Measurements from ENCODE around the gene PYY. TPM values are rescaled to one million over a fixed set of nuclear protein-coding genes. Genes with fewer than 3 reads are reported as not detected.
"Not testable (repeated sequence)": the region's sequence is repeated elsewhere in the genome, so short reads cannot be mapped to it uniquely, and the experiment has no call there.

Gene PYY
- polyA plus RNA-seq, 1 donor from 2014 or later, result not detected

DNA sequence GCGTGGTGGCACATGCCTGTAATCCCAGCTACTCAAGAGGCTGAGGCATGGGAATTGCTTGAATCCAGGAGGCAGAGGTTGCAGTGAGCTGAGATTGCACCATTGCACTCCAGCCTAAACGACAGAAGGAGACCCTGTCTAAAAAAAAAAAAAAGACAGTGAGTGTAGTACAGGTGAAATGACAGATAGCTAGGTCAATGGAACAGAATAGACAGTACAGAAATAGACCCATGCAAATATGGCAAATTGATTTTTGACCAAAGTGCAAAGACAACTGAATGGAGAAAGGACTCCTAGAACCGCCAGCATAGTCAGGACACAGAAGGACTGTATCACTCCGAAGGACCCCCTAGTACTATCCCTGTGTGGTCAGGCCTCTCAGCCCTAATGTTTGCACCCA lies 16.6 kb upstream of the PYY start:
- H3K9me3 Mint-ChIP-seq, result peaks cover 0 to 2% (median 0%) of the 10 kb centered on the region in 3 donors
- no peaks in the 10 kb centered on the region for H3K27me3 Mint-ChIP-seq
- no peak overlapping the region for H3K4me3 Mint-ChIP-seq
- no peaks in the 10 kb centered on the region for H3K36me3 Mint-ChIP-seq
- no peak overlapping the region for H3K27ac Mint-ChIP-seq
- no peaks in the 10 kb centered on the region for H3K4me1 Mint-ChIP-seq

DNA sequence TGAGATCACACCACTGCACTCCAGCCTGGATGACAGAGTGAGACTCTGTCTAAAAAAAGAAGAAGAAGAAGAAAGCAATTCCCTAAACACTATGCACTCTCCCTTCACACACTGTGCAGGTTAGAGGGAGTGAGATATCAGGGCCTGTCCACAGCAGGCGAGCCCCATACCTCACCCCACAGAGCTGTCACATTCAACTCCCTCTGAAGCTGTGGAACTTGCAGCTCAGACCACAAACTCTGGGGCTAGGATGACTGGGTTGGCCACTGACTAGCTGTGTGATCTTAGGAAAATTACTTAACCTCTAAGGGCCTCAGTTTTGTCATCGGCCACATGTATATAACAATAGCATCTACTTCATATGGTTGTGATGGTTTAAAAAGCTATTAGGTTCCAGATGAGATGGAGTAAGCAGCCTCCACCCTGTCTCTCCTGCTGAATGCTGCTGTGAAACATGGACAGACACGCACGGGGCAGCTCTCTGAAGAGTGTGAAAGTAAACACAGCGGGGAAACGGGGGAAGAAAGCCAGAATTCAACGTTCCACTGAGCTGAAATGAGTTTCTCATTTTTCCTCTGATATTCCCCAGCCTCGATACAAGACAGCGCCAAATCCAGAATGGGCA lies 13.6 kb upstream of the PYY start:
- Mint-ChIP-seq H3K4me1 (no peaks in the 10 kb centered on the region), H3K36me3 (no peaks in the 10 kb centered on the region), H3K9me3 (peaks cover 0 to 2% (median 0%) of the 10 kb centered on the region in 3 donors), H3K4me3 (no peak overlapping the region), H3K27ac (no peak overlapping the region), H3K27me3 (peaks cover 10% of the 10 kb centered on the region)

DNA sequence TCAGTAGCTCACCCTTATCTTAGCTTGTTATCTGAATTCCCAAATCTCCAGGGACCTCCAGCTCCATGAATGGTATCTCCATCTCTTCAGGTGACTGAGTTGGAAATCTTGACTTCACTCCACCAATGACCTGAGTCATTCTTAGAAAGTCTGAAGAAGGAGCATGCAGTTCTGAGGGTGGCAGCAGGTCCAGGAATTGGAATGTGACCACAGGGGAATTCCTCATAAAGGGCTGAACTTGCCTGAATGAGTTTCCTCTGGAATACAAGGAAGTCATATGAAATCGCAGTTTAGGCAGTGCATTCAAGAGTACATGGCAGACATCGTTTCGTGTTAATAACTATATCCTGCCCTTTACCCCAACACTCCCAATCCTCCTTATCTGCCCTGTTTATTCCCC lies 12.5 kb upstream of the PYY start:
- Mint-ChIP-seq H3K27me3 (peaks cover 16% of the 10 kb centered on the region), H3K27ac (no peak overlapping the region), H3K4me1 (no peaks in the 10 kb centered on the region), H3K36me3 (no peaks in the 10 kb centered on the region), H3K4me3 (no peak overlapping the region), H3K9me3 (no peaks in the 10 kb centered on the region)

DNA sequence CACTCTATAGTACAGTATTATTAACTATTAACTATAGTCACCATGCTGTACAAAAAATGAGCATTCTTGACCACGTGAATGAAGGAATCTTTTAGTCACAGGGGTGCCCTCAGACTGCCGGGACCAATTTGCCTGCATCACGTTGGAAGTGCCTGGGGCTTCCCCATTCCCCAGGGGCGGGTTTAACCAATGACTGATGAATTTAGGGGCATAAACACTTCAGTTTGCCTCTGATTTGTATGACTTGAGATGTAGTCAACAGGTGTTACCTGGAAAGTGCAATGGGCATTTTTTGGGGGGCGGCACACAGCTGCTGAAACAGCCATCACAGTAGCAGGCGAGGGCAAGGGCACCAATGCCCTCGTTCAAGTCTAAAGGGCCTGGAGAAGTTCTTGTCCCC lies 8.7 kb upstream of the PYY start:
- no peaks in the 10 kb centered on the region for H3K4me1 Mint-ChIP-seq
- no peaks in the 10 kb centered on the region for H3K36me3 Mint-ChIP-seq
- H3K4me3 Mint-ChIP-seq, result no peak overlapping the region
- H3K9me3 Mint-ChIP-seq, result no peaks in the 10 kb centered on the region
- no peak overlapping the region for H3K27ac Mint-ChIP-seq
- H3K27me3 Mint-ChIP-seq, result peaks cover 21% of the 10 kb centered on the region

DNA sequence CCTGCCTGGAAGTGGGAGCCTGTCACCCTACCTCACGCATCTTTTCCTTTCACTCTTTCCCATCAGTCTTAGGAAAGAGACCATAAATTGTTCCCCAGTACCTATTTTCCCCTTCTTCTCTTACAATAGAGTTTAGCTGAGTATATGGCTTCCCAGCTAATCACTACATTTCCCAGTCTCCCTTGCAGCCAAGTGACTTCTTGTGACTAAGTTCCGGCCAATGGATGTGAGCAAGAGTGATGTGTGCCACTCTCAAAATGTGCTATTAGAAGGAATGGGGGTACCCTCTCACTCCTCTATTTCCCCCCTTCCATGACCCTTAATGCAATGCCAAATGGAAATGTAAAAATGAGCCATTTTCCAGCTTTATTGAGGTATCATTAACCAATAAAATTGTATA lies 8.2 kb upstream of the PYY start:
- Mint-ChIP-seq H3K4me3 (no peak overlapping the region), H3K27ac (no peak overlapping the region), H3K9me3 (no peaks in the 10 kb centered on the region), H3K4me1 (no peaks in the 10 kb centered on the region), H3K36me3 (no peaks in the 10 kb centered on the region), H3K27me3 (peaks cover 21% of the 10 kb centered on the region)

DNA sequence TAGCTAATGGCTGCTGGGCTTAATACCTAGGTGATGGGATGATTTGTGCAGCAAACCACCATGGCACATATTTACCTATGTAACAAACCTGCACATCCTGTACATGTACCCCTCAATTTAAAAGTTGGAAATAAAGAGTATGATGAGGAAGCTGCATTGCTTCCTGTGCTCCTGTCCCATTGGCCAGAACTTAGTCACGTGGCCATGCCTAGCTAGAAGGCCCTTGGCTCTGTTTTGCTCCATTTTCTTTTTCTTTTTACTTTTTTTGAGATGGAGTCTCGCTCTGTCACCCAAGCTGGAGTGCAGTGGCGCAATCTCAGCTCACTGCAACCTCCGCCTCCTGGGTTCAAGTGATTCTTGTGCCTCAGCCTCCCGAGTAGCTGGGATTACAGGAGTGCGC lies 7.6 kb upstream of the PYY start:
- not testable (repeated sequence) for H3K27ac Mint-ChIP-seq, H3K9me3 Mint-ChIP-seq, H3K36me3 Mint-ChIP-seq, H3K4me3 Mint-ChIP-seq, H3K4me1 Mint-ChIP-seq
- H3K27me3 Mint-ChIP-seq, result peaks cover 24% of the 10 kb centered on the region

DNA sequence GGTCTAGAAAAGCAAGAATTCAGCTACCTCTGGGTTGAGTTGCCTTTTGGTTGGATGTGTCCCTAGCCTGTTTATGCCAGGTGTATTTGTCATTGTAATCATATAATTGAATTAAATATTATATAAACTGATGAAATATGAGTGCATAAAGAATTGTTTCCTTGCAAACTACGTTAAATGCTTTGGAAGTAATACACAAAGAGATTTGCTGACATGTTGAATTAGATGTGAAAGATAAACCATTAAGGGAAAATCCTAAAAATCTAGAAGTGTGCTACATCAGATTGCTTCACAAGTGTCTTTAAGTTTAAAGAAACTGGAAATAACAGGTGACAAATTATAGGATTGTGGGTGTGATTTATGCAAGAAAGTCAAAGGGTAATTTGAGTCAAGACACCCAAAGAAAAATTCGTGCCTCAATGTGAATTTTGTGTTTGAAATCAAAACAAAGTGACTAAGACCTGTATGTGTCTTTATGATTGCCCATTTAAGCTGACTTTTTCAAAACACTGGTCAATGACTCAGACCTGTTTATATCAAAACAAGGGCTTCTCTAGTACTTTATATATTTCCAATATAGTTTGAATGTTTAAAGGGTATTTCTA lies 5.1 kb upstream of the PYY start:
- Mint-ChIP-seq H3K4me3 (no peak overlapping the region), H3K27ac (no peak overlapping the region), H3K4me1 (no peaks in the 10 kb centered on the region), H3K36me3 (no peaks in the 10 kb centered on the region), H3K27me3 (peaks cover 31% of the 10 kb centered on the region), H3K9me3 (no peaks in the 10 kb centered on the region)

DNA sequence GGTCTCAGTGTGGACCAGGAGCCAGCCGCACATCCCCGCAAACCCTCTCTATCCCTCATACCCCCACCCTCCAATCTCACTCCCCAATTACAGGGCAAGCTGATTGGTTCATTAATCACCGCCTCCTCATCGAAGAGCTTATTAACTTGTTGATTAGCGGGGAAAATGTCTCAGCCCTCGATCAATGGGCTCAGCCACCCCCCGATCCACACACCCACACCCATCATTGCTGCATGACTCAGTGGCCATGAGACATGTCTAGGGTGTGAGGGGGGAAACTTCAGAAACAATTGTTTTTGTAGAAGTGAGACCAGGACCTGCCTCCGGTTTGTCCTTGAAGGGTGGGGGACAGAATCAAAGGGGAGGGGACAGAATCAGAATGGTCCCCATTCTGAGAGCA lies 2.5 kb upstream of the PYY start:
- Mint-ChIP-seq H3K27me3 (peaks cover 32% of the 10 kb centered on the region), H3K4me3 (no peak overlapping the region), H3K4me1 (peaks cover 0 to 5% (median 0%) of the 10 kb centered on the region in 3 donors), H3K36me3 (no peaks in the 10 kb centered on the region), H3K9me3 (peaks cover 0 to 3% (median 0%) of the 10 kb centered on the region in 3 donors), H3K27ac (no peak overlapping the region)

DNA sequence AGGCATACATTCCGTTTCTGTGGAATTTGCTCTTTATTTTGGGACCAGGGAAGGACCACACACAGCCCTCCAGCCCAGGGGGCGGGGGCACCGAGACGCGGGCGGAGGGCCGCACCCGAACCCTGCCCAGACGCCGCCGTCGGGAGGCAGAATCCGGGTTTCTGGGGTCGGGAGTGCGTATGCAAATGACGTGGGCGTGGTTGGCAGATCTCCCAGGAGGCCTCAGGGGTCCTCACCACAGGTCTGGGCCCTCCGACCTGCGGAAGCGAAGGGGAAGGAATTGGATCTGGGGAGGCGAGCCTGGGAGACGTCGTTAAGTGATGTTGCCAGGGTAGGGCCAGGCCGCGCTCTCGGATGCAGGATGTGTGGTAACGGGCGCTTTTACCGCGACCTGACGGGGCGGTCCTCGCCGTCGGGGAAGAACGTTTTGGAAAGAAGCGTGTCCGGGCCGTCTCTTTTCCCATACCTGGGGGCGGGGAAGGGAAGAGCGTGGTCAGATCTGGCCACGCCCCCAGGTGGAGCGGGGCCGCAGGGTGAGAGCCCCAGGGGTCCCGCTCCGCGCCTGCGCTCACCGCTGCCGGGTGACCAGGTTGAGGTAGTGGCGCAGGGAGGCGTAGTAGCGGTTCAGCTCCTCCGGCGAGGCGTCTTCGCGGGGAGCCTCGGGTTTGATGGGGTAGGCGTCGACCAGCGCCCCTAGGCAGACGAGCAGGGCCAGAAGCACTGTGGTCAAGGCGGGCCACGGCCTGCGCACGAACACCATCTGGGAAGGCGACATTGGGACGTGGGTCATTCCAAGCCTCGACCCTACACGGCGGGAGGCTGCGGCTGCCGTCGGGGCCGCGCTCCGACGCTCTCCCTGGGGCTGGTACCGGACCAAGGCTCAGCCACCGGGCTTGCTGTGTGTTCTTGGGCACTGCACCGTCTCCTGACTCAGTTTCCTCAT lies 745 bp downstream of the PYY start:
- peaks cover 2% of the 10 kb centered on the region for H3K36me3 Mint-ChIP-seq
- peak overlapping the region in 1 of 4 donors; percentile 60 for H3K4me3 Mint-ChIP-seq
- peaks cover 32% of the 10 kb centered on the region for H3K27me3 Mint-ChIP-seq
- H3K9me3 Mint-ChIP-seq, result peaks cover 0 to 3% (median 0%) of the 10 kb centered on the region in 3 donors
- H3K27ac Mint-ChIP-seq, result no peak overlapping the region
- H3K4me1 Mint-ChIP-seq, result peaks cover 0 to 5% (median 0%) of the 10 kb centered on the region in 3 donors

DNA sequence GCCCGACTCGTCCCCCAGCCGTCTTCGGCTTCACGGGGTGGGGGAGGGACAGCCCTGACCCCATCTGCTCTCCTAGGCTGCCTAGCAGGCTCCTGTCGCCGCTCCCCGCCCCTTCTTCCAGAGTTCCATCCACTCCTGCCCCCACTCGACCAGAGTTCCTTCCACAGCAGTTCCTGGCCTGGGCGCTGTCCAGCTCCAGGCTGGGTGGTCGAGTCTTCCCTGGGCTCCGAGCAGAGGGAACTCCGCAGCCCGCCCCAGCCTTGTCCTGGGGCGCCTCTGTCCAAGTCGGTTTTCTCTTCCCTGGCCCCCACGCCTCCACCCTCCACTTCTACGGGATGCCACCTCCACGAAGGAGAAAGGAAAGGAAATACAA lies 1.4 kb downstream of the PYY start:
- Mint-ChIP-seq H3K9me3 (peaks cover 0 to 3% (median 0%) of the 10 kb centered on the region in 3 donors), H3K36me3 (peaks cover 2% of the 10 kb centered on the region), H3K27me3 (peaks cover 36% of the 10 kb centered on the region), H3K4me1 (peaks cover 0 to 5% (median 0%) of the 10 kb centered on the region in 3 donors), H3K27ac (no peak overlapping the region), H3K4me3 (no peak overlapping the region)

DNA sequence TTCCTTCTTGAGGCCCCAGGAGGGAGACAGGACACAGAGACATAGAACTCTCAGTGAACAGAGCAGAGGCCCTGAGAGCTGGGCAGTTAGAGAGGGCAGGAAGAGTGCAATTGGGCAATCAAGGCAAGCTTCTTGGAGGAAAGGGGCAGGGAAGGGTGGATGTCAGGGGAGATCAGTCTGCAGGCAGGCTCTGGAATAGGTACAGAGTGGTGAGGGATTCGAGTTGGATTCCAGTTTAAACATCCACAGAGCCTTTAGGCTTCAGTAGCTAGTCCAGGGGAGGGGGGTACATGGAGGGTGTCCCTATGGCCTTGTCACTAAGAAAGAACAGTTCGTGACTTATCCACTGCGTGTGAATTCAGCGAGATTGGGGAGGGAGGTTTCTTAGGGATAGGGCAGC lies 2.0 kb downstream of the PYY start:
- Mint-ChIP-seq H3K9me3 (peaks cover 0 to 3% (median 0%) of the 10 kb centered on the region in 3 donors), H3K27me3 (peaks cover 36% of the 10 kb centered on the region), H3K4me1 (peaks cover 0 to 5% (median 0%) of the 10 kb centered on the region in 3 donors), H3K27ac (peak overlapping the region in 1 of 3 donors; percentile 93), H3K36me3 (peaks cover 2% of the 10 kb centered on the region), H3K4me3 (no peak overlapping the region)

DNA sequence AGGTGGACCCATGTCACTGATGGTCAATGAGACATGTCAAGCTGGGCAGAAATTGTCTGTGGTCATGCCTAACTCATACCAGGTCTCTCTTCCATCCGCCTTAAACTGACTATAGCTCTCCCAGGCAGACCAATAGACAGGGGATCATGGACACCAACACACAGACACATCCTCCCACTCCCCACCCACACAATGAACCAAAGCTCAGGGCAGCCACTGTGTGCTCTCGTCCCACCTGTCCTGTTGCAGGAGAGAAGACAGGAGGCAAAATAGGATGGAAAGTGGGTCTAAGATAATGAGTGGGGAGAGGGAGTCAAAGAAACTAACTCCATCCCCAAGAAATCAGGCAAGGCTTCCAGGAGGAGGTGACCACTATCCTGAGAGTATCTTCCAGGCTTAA lies 3.2 kb downstream of the PYY start:
- Mint-ChIP-seq H3K36me3 (peaks cover 2% of the 10 kb centered on the region), H3K9me3 (peaks cover 0 to 3% (median 0%) of the 10 kb centered on the region in 3 donors), H3K27me3 (peaks cover 35% of the 10 kb centered on the region), H3K27ac (no peak overlapping the region), H3K4me3 (no peak overlapping the region), H3K4me1 (peaks cover 0 to 5% (median 0%) of the 10 kb centered on the region in 3 donors)

DNA sequence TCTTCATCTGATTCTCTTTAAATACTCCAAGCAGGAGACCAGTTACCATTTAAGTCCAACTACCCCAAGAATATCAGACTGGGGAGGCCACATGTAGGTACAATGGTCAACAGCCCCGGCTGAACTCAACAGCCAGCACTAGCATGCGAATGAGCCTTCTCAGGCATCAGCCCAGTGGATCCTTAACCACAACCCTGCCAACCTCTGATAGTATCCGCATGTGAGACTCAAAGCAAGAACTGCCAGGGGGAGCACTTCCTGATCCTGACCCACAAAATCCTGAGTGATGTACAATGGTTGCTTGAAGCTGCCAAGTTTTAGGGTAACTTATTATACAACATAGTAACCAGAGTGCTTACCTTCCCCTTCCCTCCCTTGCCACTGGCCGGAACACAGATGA lies 4.0 kb downstream of the PYY start:
- Mint-ChIP-seq H3K27me3 (peaks cover 32% of the 10 kb centered on the region), H3K9me3 (peaks cover 0 to 3% (median 0%) of the 10 kb centered on the region in 3 donors), H3K36me3 (peaks cover 2% of the 10 kb centered on the region), H3K4me3 (no peak overlapping the region), H3K4me1 (peaks cover 0 to 5% (median 0%) of the 10 kb centered on the region in 3 donors), H3K27ac (no peak overlapping the region)

DNA sequence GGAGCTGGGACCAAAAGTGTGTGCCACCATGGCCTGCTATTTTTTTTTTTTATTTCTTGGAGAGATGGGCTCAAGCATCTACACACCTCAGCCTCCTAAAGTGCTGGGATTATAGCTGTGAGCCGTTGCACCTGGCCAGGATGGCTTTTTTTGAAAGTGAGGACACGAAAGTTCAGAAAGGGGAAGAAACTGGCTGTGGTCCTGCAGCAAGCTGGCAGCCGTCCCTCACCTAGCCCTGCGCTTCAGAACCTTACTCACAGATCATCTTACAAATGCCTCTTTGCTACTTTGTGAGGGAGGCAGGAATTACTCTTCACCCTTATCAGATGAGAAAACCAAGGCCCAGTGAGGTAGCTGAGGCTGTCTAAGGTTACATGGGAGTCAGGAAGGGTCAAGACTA lies 7.0 kb downstream of the PYY start:
- peaks cover 15% of the 10 kb centered on the region for H3K27me3 Mint-ChIP-seq
- no peak overlapping the region for H3K27ac Mint-ChIP-seq
- no peak overlapping the region for H3K4me3 Mint-ChIP-seq
- H3K36me3 Mint-ChIP-seq, result peaks cover 4% of the 10 kb centered on the region
- H3K9me3 Mint-ChIP-seq, result peaks cover 0 to under 1% (median 0%) of the 10 kb centered on the region in 3 donors
- no peaks in the 10 kb centered on the region for H3K4me1 Mint-ChIP-seq

DNA sequence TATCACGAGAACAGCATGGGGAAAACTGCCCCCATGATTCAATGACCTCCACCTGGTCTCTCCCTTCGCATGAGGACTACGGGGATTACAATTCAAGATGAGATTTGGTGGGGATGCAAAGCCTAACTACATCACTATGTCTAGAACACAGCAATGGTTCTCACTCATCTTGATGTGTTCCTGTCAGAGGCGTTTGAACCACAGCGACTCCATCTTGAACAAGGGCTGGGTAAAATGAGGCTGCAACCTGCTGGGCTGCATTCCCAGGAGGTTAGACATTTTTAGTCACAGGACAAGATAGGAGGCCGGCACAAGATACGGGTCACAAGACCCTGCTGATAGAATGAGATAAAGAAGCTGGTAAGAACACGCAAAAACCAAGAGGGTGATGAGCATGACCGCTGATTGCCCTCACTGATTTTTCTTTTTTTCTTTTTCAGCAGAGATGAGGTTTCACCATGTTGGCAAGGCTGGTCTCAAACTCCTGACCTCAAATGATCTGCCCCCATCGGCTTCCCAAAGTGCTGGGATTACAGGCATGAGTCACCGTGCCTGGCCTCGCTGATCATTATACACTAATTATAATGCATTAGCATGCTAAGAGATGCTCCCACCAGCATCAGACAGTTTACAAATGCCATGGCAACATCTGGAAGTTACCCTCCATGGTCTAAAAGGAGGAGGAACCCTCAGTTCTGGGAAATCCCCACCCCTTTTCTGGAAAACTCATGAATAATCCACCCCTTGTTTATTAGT lies 8.5 kb downstream of the PYY start:
- H3K9me3 Mint-ChIP-seq, result no peaks in the 10 kb centered on the region
- H3K27me3 Mint-ChIP-seq, result peaks cover 13% of the 10 kb centered on the region
- H3K27ac Mint-ChIP-seq, result peak overlapping the region in 1 of 3 donors; percentile 20
- H3K4me1 Mint-ChIP-seq, result no peaks in the 10 kb centered on the region
- H3K4me3 Mint-ChIP-seq, result no peak overlapping the region
- peaks cover 3% of the 10 kb centered on the region for H3K36me3 Mint-ChIP-seq

All from IgD-negative memory B cell (primary cell).